Ovary (tissue), 3 donors: ENCODE measurements around the gene CENPP.

Experiments used
- CTCF ChIP-seq, 3 donors: fragments of 450-650 bp in 2 of 3; fragments of 200-600 bp in 1 of 3; IDR thresholded peaks; one replicate each; pipeline versions ENCODE4 v1.5.1 to v1.8.0; 2016 to 2022; ENCODE audit warnings: antibody characterized with exemption in 3 of 3, mild to moderate bottlenecking in 1 of 3
- POLR2A ChIP-seq: fragments of 450-650 bp; IDR thresholded peaks from one replicate; pipeline ENCODE4 v1.6.1; 2017; ENCODE audit warnings: antibody characterized with exemption, mild to moderate bottlenecking, moderate library complexity
- donor health status: DM: no; HTN: no; CAD: no.

- TF ChIP-seq CTCF (IDR thresholded peaks at IDR 0.05), result no peak
- TF ChIP-seq POLR2A, result no peak
Observed at GRCh38 chr9:92369075-92369474, 43.3 kb downstream of the CENPP start.
